NB4 (cell line): Measurements from ENCODE around the gene SOAT1.
A peak's percentile ranks its signal among the peaks of the same experiment; 100 is the strongest.

Experiments used
- DNase-seq: peaks from one replicate; pipeline ENCODE4 v3.0.0; 2010; ENCODE audit warnings: low read depth
- H3K4me3 ChIP-seq: one replicate; pipeline ENCODE4 v1.5.1; 2011; ENCODE audit warnings: mild to moderate bottlenecking, low read depth, low read length, moderate library complexity
- CTCF ChIP-seq: IDR thresholded peaks from one replicate; pipeline ENCODE4 v1.5.1; 2012; ENCODE audit warnings: low read depth, low read length
- MYC ChIP-seq: IDR thresholded peaks from 2 replicates; pipeline ENCODE4 v1.6.1; 2011; ENCODE audit warnings: low read depth, low read length
- POLR2A ChIP-seq: IDR thresholded peaks from 2 replicates; pipeline ENCODE4 v1.6.1; 2011; ENCODE audit warnings: mild to moderate bottlenecking; ENCODE audit not compliant: insufficient read length; ENCODE audit errors: extremely low read depth
- TF ChIP-seq, protein P1 (sequence below): IDR thresholded peaks from 2 replicates; pipeline ENCODE4 v1.6.1; 2011; ENCODE audit warnings: low read depth, low read length

The SOAT1 gene

DNA sequence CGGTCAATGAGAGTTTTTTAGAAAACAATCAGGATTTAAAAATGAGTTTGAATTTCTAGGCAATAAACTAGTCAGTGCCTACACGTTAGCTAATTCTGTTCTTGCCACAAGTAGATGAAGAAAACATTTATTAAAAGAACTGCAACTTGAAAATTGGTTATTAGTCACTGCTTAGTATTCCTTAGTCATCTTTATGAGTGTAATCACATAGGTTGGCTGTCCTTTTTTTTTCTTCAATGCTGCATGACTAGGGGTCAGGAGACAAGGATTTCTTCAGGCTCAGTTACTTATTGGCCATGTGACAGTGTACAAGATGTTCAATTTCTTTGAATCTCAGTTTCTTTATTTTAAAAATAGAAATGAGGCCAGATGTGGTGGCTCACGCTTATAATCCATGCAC, 17.1 kb downstream of the SOAT1 start:
- peak; percentile 7 for DNase-seq
- no peak overlapping the region for H3K4me3 ChIP-seq
- TF ChIP-seq MYC (no peak), CTCF (no peak), POLR2A (no peak)
- TF ChIP-seq, protein P1, sequence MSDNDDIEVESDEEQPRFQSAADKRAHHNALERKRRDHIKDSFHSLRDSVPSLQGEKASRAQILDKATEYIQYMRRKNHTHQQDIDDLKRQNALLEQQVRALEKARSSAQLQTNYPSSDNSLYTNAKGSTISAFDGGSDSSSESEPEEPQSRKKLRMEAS: no peak

DNA sequence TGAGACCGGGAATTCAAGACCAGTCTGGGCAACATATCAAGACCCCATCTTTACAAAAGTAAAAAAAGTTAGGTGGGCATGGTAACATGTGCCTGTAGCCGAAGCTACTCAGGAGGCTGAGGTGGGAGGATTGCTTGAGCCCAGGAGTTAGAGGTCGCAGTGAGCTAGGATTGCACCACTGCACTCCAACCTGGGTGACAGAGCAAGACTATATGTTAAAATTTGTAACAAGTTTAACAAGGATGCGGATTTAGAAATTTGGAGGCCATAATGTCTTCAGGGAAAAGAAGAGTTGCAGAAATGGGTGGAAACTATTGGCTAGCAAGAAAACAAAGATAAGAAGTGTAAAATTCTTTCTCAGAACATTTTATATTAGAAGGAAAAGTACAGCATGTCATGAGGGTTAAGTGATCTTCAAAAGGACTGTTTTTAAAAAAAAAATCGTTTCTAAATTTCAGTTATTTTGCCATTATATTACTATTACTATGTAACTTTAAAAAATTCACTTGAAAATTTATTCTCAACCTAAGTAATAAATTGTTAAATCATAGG, 17.6 kb downstream of the SOAT1 start:
- TF ChIP-seq CTCF (no peak), MYC (no peak), POLR2A (no peak)
- TF ChIP-seq, protein P1: no peak
- no peak for DNase-seq
- H3K4me3 ChIP-seq: no peak overlapping the region

DNA sequence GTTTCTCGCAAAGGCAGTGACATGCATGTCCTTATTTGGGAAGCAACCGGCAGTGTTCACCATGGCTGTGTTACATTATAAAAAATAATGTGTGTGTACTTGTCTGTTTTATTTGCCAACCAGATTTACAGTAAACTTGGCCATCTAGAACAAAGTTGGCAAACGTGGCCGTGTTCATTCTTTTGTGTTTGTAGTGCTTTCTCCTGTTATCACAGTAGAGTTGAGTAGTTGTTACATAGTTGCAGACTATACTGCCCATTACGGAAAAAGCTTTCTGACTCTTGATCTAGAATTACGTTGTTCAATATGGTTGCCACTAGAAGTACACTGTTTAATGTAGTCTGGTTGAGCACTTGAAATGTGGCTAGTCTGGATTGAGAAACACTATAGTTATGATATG, 19.4 kb downstream of the SOAT1 start:
- no peak for DNase-seq
- TF ChIP-seq MYC (no peak), CTCF (no peak), POLR2A (no peak)
- TF ChIP-seq, protein P1: no peak
- H3K4me3 ChIP-seq: no peak overlapping the region

GRCh38 chr1:179314928-179315327, 21.3 kb downstream of the SOAT1 start:
- no peak overlapping the region for H3K4me3 ChIP-seq
- no peak for TF ChIP-seq CTCF
- no peak for TF ChIP-seq MYC
- no peak for TF ChIP-seq POLR2A
- TF ChIP-seq, protein P1: no peak
- DNase-seq: no peak

DNA sequence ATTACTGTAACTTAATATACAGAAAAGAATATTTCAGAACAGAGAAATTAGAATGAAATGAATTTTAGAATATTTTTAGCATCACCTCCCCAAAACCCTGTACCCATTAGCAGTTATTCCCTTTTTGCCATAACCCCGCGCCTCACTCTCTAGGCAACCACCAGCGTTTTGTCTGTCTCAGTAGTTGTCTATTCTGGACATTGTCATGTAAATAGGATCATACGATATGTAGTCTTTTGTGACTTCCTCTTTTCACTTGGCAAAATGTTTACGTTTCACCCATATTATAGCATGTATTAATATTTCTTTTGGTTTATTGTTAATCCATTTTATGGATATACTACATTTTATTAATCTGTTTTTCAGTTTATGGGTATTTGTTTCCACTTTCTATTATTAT, 24.9 kb downstream of the SOAT1 start:
- peak; percentile 14 for DNase-seq
- H3K4me3 ChIP-seq: no peak overlapping the region
- TF ChIP-seq, protein P1: no peak
- no peak for TF ChIP-seq POLR2A
- no peak for TF ChIP-seq CTCF
- no peak for TF ChIP-seq MYC
